Subcutaneous abdominal adipose tissue (tissue), 5 donors: ENCODE data around the gene CD247.
A peak's percentile ranks its signal among the peaks of the same experiment; 100 is the strongest.
"Not testable (repeated sequence)": the region's sequence is repeated elsewhere in the genome, so short reads cannot be mapped to it uniquely, and the experiment has no call there.

Experiments used
- H3K27ac ChIP-seq: one replicate; pipeline ENCODE4 v1.7.0; 2013; ENCODE audit warnings: low read depth, mild to moderate bottlenecking, inconsistent platforms, low read length, moderate library complexity
- H3K27me3 ChIP-seq, 5 donors: one replicate each; pipeline ENCODE4 v1.7.0; 2013; ENCODE audit warnings: low read length in 5 of 5, inconsistent platforms in 1 of 5; ENCODE audit not compliant: control insufficient read depth in 5 of 5, insufficient read depth in 4 of 5
- H3K36me3 ChIP-seq, 5 donors: one replicate each; pipeline ENCODE4 v1.7.0; 2013; ENCODE audit warnings: low read length in 5 of 5; ENCODE audit not compliant: control insufficient read depth in 5 of 5, insufficient read depth in 5 of 5
- H3K4me1 ChIP-seq, 5 donors: one replicate each; pipeline ENCODE4 v1.7.0; 2013; ENCODE audit warnings: low read length in 5 of 5, mild to moderate bottlenecking in 3 of 5, moderate library complexity in 1 of 5; ENCODE audit not compliant: control insufficient read depth in 5 of 5, insufficient read depth in 5 of 5
- H3K4me3 ChIP-seq, 5 donors: one replicate each; pipeline ENCODE4 v1.7.0; 2013; ENCODE audit warnings: low read length in 5 of 5, low read depth in 1 of 5
- H3K9ac ChIP-seq, 5 donors: one replicate each; pipeline ENCODE4 v1.7.0; 2013; ENCODE audit warnings: low read length in 5 of 5, mild to moderate bottlenecking in 4 of 5, moderate library complexity in 3 of 5
- H3K9me3 ChIP-seq, 5 donors: one replicate each; pipeline ENCODE4 v1.7.0; 2013; ENCODE audit warnings: low read length in 5 of 5; ENCODE audit not compliant: control insufficient read depth in 5 of 5
- donor health status: healthy.
- donor health status: healthy.
- donor health status: healthy.
- donor health status: healthy.
- donor health status: healthy.

The CD247 gene

GRCh38 chr1:167518331-167518700 is at the start of gene CD247:
Gene CD247, minus strand, starts transcription at chr1:167518529. Its CDS starts 64 bp downstream, at chr1:167518465.
- Histone ChIP-seq H3K27ac (no peak within 1 kb of the TSS), H3K4me3 (peak within 1 kb of the TSS in 2 of 5 donors; percentile 6 to 32)

GRCh38 chr1:167567663-167568062 is 49.3 kb upstream of the CD247 start:
- no peaks in the 10 kb centered on the region for H3K36me3 ChIP-seq
- no peaks in the 10 kb centered on the region for H3K9me3 ChIP-seq
- peaks cover 0 to 18% (median 9%) of the 10 kb centered on the region in 5 donors for H3K4me1 ChIP-seq
- no peak overlapping the region for H3K27ac ChIP-seq
- no peak overlapping the region for H3K9ac ChIP-seq
- no peaks in the 10 kb centered on the region for H3K27me3 ChIP-seq
- no peak overlapping the region for H3K4me3 ChIP-seq

More at GRCh38 chr1:167518331-167518700, at the start of gene CD247:
- H3K9me3 ChIP-seq, result no peaks in the 10 kb centered on the region
- no peak within 1 kb of the TSS for H3K9ac ChIP-seq
- H3K36me3 ChIP-seq, result no peaks in the 10 kb centered on the region
- no peaks in the 10 kb centered on the region for H3K4me1 ChIP-seq
- H3K27me3 ChIP-seq, result peaks cover 0 to 7% (median 0%) of the 10 kb centered on the region in 5 donors

GRCh38 chr1:167566766-167567165 is 48.4 kb upstream of the CD247 start:
- Histone ChIP-seq H3K4me3 (no peak overlapping the region), H3K27me3 (no peaks in the 10 kb centered on the region), H3K9me3 (no peaks in the 10 kb centered on the region), H3K36me3 (no peaks in the 10 kb centered on the region), H3K9ac (no peak overlapping the region), H3K4me1 (peaks cover 0 to 18% (median 9%) of the 10 kb centered on the region in 5 donors), H3K27ac (no peak overlapping the region)

DNA sequence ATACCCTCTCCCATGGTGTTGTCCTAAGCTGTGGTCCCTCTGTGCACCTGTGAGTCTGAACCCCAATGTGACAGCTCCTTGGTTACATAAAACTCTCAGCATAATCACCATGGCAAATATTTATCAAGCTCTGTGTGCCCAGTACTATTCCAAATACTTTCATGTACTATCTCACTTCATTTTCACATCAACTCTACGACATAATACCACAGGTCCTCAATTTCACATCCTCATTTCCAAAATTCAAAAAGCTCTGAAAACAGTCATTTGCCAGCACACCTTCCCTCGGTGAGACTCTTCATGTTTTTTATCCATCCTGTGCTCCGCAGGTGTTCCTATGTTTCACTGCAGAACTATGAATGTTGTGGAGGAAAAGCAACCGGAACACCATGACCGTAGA is 47.6 kb upstream of the CD247 start:
- Histone ChIP-seq H3K4me1 (peaks cover 0 to 18% (median 9%) of the 10 kb centered on the region in 5 donors), H3K27ac (no peak overlapping the region), H3K27me3 (no peaks in the 10 kb centered on the region), H3K9ac (peak overlapping the region in 1 of 5 donors; percentile 20), H3K9me3 (no peaks in the 10 kb centered on the region), H3K4me3 (no peak overlapping the region), H3K36me3 (no peaks in the 10 kb centered on the region)

DNA sequence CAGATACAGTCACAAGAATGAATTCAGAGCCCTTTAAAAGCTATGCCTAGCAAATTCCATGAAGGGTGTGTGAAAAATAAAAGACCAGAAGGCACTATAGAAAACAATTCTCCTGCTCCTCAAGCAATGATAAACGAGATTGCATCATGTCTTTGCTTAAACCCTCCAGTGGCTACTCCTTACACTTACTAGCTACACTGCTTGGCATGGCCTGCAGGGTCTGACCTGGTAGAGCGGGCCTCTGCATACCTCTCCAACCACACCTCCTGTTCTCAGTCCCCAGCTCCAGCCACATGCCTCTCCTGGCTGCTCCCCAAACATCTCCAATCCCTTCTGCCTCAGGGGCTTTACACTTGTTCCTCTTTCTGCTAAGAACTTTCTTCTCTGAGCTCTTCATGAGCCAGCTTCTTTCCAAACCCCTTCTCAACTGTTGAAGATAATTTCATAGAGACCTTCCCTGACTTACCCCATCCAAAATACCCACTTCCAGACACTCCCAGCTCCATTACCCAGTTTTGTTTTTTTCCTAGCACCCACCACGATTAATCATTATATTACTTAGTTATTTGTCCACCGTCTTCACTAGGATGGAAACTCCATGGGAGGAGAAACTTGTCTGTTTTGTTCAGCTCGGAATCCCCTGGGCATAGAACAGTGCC is 46.4 kb upstream of the CD247 start:
- Histone ChIP-seq H3K9ac (no peak overlapping the region), H3K4me3 (no peak overlapping the region), H3K27ac (no peak overlapping the region), H3K9me3 (no peaks in the 10 kb centered on the region), H3K36me3 (no peaks in the 10 kb centered on the region), H3K27me3 (no peaks in the 10 kb centered on the region), H3K4me1 (peaks cover 0 to 18% (median 9%) of the 10 kb centered on the region in 5 donors)

DNA sequence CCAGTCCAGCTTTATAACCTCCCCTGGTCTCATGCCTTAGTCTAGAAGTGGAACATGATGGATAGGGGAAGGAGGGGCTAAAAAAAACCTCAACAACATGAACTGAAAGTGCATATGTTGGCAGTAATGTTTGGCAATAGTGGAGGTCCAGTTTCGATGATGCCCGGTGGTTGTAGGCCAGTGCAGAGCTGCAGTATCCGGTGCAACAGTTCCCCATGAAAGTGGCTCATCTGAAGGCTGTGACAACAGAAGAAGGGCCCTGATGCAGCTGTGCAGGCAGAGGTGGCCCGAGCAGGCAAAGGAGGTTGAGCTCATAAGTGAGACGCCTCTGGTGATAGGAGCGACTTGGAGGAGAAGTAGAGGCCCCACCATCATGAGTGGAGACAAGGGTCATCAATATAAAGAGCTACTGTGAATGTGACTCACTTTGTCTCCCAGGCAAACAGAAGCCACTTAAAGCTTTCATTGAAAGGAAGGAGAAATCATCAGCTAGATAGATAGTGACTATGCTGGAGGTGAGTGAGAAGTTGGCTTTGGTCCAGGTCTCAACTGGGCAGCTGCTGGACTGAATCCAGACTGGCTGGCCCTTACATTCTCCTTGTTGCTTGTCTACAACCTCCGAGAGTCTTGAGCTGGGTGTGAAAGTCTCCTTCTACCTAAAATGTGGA is 45.4 kb upstream of the CD247 start:
- Histone ChIP-seq H3K36me3 (no peaks in the 10 kb centered on the region), H3K27me3 (no peaks in the 10 kb centered on the region), H3K9ac (no peak overlapping the region), H3K4me3 (no peak overlapping the region), H3K27ac (no peak overlapping the region), H3K9me3 (no peaks in the 10 kb centered on the region), H3K4me1 (peaks cover 0 to 18% (median 9%) of the 10 kb centered on the region in 5 donors)

DNA sequence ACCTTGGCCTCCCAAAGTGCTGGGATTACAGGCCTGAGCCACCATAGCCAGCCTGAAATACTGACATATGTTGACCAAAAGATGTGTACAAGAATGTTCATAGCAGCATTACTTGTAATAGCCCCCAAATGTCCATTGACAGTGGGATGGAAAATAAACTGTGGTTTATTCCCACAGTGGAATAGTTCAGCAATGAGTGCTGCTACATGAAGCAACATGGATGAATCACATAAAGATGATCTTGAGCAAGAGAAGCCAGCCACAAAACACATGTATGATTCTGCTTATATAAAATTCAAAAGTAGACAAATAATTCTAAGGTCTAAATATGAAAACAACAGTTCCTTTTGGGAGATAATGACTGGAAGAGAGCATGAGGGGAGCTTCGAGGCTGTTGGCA is 44.4 kb upstream of the CD247 start:
- Histone ChIP-seq H3K9ac (no peak overlapping the region), H3K36me3 (no peaks in the 10 kb centered on the region)

DNA sequence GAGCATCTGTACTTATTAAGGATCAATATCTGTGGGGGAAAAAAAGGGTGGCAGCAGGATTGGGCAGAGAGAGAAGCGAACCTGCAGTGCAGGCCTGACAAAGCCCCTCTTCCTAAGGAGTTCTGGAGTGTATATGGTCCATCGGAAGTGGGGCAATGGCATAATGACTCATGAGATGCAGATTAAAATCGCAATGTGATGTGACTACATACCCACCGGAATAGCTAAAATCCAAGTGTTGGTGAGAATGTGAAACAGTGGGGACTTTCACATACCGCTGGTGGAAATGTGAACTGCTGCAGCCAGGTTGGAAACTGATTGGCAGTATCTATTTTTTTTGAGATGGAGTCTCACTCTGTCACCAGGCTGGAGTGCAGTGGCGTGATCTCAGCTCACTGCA is 43.4 kb upstream of the CD247 start:
- Histone ChIP-seq H3K9me3 (no peaks in the 10 kb centered on the region), H3K9ac (no peak overlapping the region), H3K27ac (no peak overlapping the region), H3K4me3 (no peak overlapping the region), H3K27me3 (no peaks in the 10 kb centered on the region), H3K4me1 (peaks cover 0 to 12% (median 7%) of the 10 kb centered on the region in 5 donors), H3K36me3 (no peaks in the 10 kb centered on the region)

More for the DNA sequence above, 44.4 kb upstream of the CD247 start:
- no peak overlapping the region for H3K27ac ChIP-seq
- no peaks in the 10 kb centered on the region for H3K9me3 ChIP-seq
- peaks cover 0 to 18% (median 9%) of the 10 kb centered on the region in 5 donors for H3K4me1 ChIP-seq
- no peaks in the 10 kb centered on the region for H3K27me3 ChIP-seq
- H3K4me3 ChIP-seq, result no peak overlapping the region

GRCh38 chr1:167555971-167556714 is 37.8 kb upstream of the CD247 start:
- Histone ChIP-seq H3K9me3 (no peaks in the 10 kb centered on the region), H3K36me3 (no peaks in the 10 kb centered on the region), H3K4me3 (peak overlapping the region in 1 of 5 donors; percentile 30), H3K27me3 (no peaks in the 10 kb centered on the region), H3K4me1 (peaks cover 2 to 32% (median 26%) of the 10 kb centered on the region in 5 donors), H3K27ac (no peak overlapping the region), H3K9ac (peak overlapping the region in 1 of 5 donors; percentile 1)

DNA sequence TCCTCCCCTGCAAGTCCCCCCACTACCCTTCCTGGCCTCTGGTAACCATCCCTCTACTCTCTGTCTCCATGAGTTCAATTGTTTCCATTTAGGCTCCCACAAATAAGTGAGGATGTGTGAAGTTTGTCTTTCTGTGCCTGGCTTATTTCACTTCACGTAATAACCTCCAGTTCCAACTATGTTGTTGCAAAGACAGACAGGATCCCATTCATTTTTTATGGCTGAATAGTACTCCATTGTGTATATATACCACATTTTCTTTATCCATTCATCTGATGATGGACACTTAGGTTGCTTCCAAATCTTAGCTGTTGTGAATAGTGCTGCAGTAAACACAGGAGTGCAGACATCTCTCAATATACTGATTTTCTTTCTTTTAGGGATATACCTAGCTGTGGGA is 36.7 kb upstream of the CD247 start:
- H3K9me3 ChIP-seq, result not testable (repeated sequence)

More for the DNA sequence above, 36.7 kb upstream of the CD247 start:
- not testable (repeated sequence) for H3K27ac ChIP-seq, H3K9ac ChIP-seq, H3K27me3 ChIP-seq, H3K4me3 ChIP-seq, H3K36me3 ChIP-seq
- peaks cover 2 to 41% (median 26%) of the 10 kb centered on the region in 5 donors for H3K4me1 ChIP-seq
